IMR-90 (cell line): ENCODE results near the gene NTN4. TPM values are rescaled to one million over a fixed set of nuclear protein-coding genes. Genes with fewer than 3 reads are reported as not detected.

Experiments
- ATAC-seq: fragments of 200-7000 bp; cut with Tn5 transposase; 2 replicates; pipeline ENCODE4 v1.9.1; 2020; ENCODE audit warnings: low read depth, mild to moderate bottlenecking, moderate library complexity
- BruUV-seq: library from RNA; stranded (reverse); fragments of 400-500 nt; replicated peaks from 2 replicates; lab custom pipeline; 2021; lab: Mats Ljungman, UMichigan
- CTCF ChIA-PET: fragments of 300-600 bp; formaldehyde crosslinking; extraction: SDS; loops from one replicate; lab custom pipeline; 2021; ENCODE audit warnings: antibody characterized with exemption; lab: Yijun Ruan, JAX
- POLR2A ChIA-PET: fragments of 300-600 bp; sonication (Branson Sonifier 250); formaldehyde crosslinking; loops from one replicate; lab custom pipeline; 2022; ENCODE audit warnings: antibody characterized with exemption; ENCODE audit not compliant: unreplicated experiment; lab: Charles Lee
- DNase-seq: peaks from one replicate; pipeline ENCODE4 v3.0.0; 2013
- H2AFZ ChIP-seq: replicated peaks from 2 replicates; pipeline ENCODE3; 2013; ENCODE audit warnings: low read length, mild to moderate bottlenecking; ENCODE audit not compliant: poor library complexity
- H2AK5ac ChIP-seq: 2 replicates; pipeline ENCODE4 v1.6.1; 2013; ENCODE audit warnings: low read depth, low read length, inconsistent platforms
- H2AK9ac ChIP-seq: replicated peaks from 2 replicates; pipeline ENCODE3; 2013; ENCODE audit warnings: mild to moderate bottlenecking, low read depth, low read length, moderate library complexity; ENCODE audit not compliant: poor library complexity
- H2BK120ac ChIP-seq: 2 replicates; pipeline ENCODE4 v1.6.1; 2013; ENCODE audit warnings: low read depth, low read length, inconsistent platforms
- H2BK15ac ChIP-seq: 3 replicates; pipeline ENCODE4 v1.6.1; 2013; ENCODE audit warnings: low read depth, low read length, inconsistent platforms
- H2BK20ac ChIP-seq: 2 replicates; pipeline ENCODE4 v1.6.1; 2013; ENCODE audit warnings: low read depth, mild to moderate bottlenecking, inconsistent platforms, low read length, moderate library complexity
- H2BK5ac ChIP-seq: 2 replicates; pipeline ENCODE4 v1.6.1; 2013; ENCODE audit warnings: mild to moderate bottlenecking, low read depth, low read length, inconsistent platforms; ENCODE audit not compliant: poor library complexity, severe bottlenecking
- H3K14ac ChIP-seq: replicated peaks from 2 replicates; pipeline ENCODE4 v1.6.1; 2013; ENCODE audit warnings: low read depth, low read length, inconsistent platforms
- H3K18ac ChIP-seq: 2 replicates; pipeline ENCODE4 v1.6.1; 2013; ENCODE audit warnings: low read depth, low read length, control low read depth
- H3K23ac ChIP-seq: 2 replicates; pipeline ENCODE4 v1.6.1; 2013; ENCODE audit warnings: low read depth, low read length, inconsistent platforms
- H3K27ac ChIP-seq: 2 replicates; pipeline ENCODE4 v1.5.1; 2013; ENCODE audit warnings: mild to moderate bottlenecking, control low read depth, low read length; ENCODE audit not compliant: insufficient read depth
- H3K27me3 ChIP-seq: 2 replicates; pipeline ENCODE4 v1.6.1; 2013; ENCODE audit warnings: low read length; ENCODE audit not compliant: control insufficient read depth, insufficient read depth
- H3K36me3 ChIP-seq: 2 replicates; pipeline ENCODE4 v1.6.1; 2013; ENCODE audit warnings: low read length, mixed read lengths; ENCODE audit not compliant: control insufficient read depth, insufficient read depth
- H3K4ac ChIP-seq: 2 replicates; pipeline ENCODE4 v1.6.1; 2013; ENCODE audit warnings: low read depth, low read length, inconsistent platforms
- H3K4me1 ChIP-seq: 2 replicates; pipeline ENCODE4 v1.6.1; 2013; ENCODE audit warnings: low read length, mixed read lengths; ENCODE audit not compliant: control insufficient read depth, insufficient read depth
- H3K4me2 ChIP-seq: 2 replicates; pipeline ENCODE4 v1.6.1; 2013; ENCODE audit warnings: low read depth, mild to moderate bottlenecking, control low read depth, low read length, moderate library complexity
- H3K4me3 ChIP-seq: 2 replicates; pipeline ENCODE4 v1.5.1; 2013; ENCODE audit warnings: low read depth, mild to moderate bottlenecking, control low read depth, low read length, moderate library complexity; ENCODE audit not compliant: insufficient read depth
- H3K56ac ChIP-seq: 2 replicates; pipeline ENCODE4 v1.6.1; 2013; ENCODE audit warnings: low read length, inconsistent platforms; ENCODE audit not compliant: insufficient read depth; ENCODE audit errors: extremely low read depth
- H3K79me1 ChIP-seq, 2 experiments: 2 replicates each; pipeline ENCODE4 v1.6.1; 2013; ENCODE audit warnings: low read length in 2 of 2, inconsistent platforms in 1 of 2, low read depth in 1 of 2
- H3K9ac ChIP-seq: 2 replicates; pipeline ENCODE4 v1.6.1; 2013; ENCODE audit warnings: low read depth, low read length, control low read depth
- H3K9me1 ChIP-seq: 2 replicates; pipeline ENCODE4 v1.6.1; 2013; ENCODE audit warnings: low read length, inconsistent platforms; ENCODE audit not compliant: insufficient read depth
- H3K9me3 ChIP-seq: 2 replicates; pipeline ENCODE4 v1.6.1; 2013; ENCODE audit warnings: low read length; ENCODE audit not compliant: control insufficient read depth, insufficient read depth
- H4K20me1 ChIP-seq: 2 replicates; pipeline ENCODE4 v1.6.1; 2013; ENCODE audit warnings: low read length, inconsistent platforms; ENCODE audit not compliant: insufficient read depth
- H4K5ac ChIP-seq: 2 replicates; pipeline ENCODE4 v1.6.1; 2013; ENCODE audit warnings: mild to moderate bottlenecking, low read depth, low read length, control low read depth
- H4K8ac ChIP-seq, 2 experiments: 2 replicates each; pipeline ENCODE4 v1.6.1; 2013; ENCODE audit warnings: low read depth in 2 of 2, low read length in 2 of 2, control low read depth in 1 of 2, inconsistent platforms in 1 of 2
- H4K91ac ChIP-seq: 2 replicates; pipeline ENCODE4 v1.6.1; 2013; ENCODE audit warnings: low read depth, low read length, inconsistent platforms; ENCODE audit not compliant: insufficient read depth
- CEBPB ChIP-seq: IDR thresholded peaks from 2 replicates; pipeline ENCODE4 v1.6.1; 2012; ENCODE audit warnings: low read depth, low read length, improper control_type of control experiment
- RFX5 ChIP-seq: IDR thresholded peaks from 2 replicates; pipeline ENCODE4 v1.8.0; 2012; ENCODE audit warnings: low read depth, mild to moderate bottlenecking, low read length, moderate library complexity
- WGBS, 2 experiments: methylation state at CpG; one replicate each; pipeline versions ENCODE4 v1.1.5 to v1.1.7; 2013; ENCODE audit warnings: missing lambda C conversion rate in 2 of 2; ENCODE audit not compliant: insufficient read length in 1 of 2; ENCODE audit errors: extremely low coverage in 2 of 2; 5-methylcytosine and 5-hydroxymethylcytosine counted together
- dilution Hi-C: fragments of 300-500 bp; cut with HindIII; formaldehyde crosslinking; loops from one replicate; pipeline ENCODE4 v1.14.3; 2018; ENCODE audit warnings: low sequenced_read_pairs; ENCODE audit not compliant: unreplicated experiment
- in situ Hi-C: fragments of 300-500 bp; cut with MboI; formaldehyde crosslinking; loops from 3 replicates; pipeline ENCODE4 v1.14.3; 2019; ENCODE audit warnings: low sequenced_read_pairs, inconsistent platforms, mixed read lengths
- intact Hi-C: fragments of 100-400 bp; cut with micrococcal nuclease; formaldehyde crosslinking; loops from 2 replicates; pipeline ENCODE4 v1.10.0; 2022
- polyA plus RNA-seq, 3 experiments: library from polyadenylated mRNA; depleted of rRNA; stranded (reverse); fragments of >200 nt; gene quantifications; 2 replicates each; pipeline ENCODE4 v1.2.3, GENCODE V29; 2012; ENCODE audit warnings: low replicate concordance in 1 of 3
- total RNA-seq: library from RNA; depleted of rRNA; stranded (reverse); fragments of >200 nt; gene quantifications from 2 replicates; pipeline ENCODE4 v1.2.3, GENCODE V29; 2012

NTN4 gene
- total and polyA plus RNA-seq, 2 of the 4 experiments (the other 2 are of a cell fraction), result 54.6 to 56.6 TPM

- Histone ChIP-seq H3K18ac (peak overlapping the region; percentile 62), H3K9me3 (no peaks in the 10 kb centered on the region), H2BK20ac (peak overlapping the region; percentile 86), H3K27ac (peak overlapping the region; percentile 51; the same call in 1 of the 2 replicates), H2BK120ac (peak overlapping the region; percentile 89), H3K36me3 (peaks cover 4% of the 10 kb centered on the region), H2BK5ac (peak overlapping the region; percentile 4), H2BK15ac (peak overlapping the region; percentile 11; the same call in 2 of the 3 replicates), H4K20me1 (no peaks in the 10 kb centered on the region; the same call in 1 of the 2 replicates), H2AK5ac (peak overlapping the region; percentile 65; the same call in 1 of the 2 replicates), H4K8ac (peak overlapping the region; percentile 10 to 81; a peak in 1 of 4 replicates), H3K79me1 (peaks cover 14 to 29% of the 10 kb centered on the region in 2 experiments; a peak in 3 of 4 replicates), H3K4me2 (peak overlapping the region; percentile 91), H4K5ac (peak overlapping the region; percentile 78), H2AK9ac (peak overlapping the region; percentile 6), H3K9ac (peak overlapping the region; percentile 71), H3K14ac (peak overlapping the region; percentile 61), H2AFZ (peak overlapping the region; percentile 92), H3K56ac (peak overlapping the region; percentile 72; the same call in 1 of the 2 replicates), H4K91ac (peak overlapping the region; percentile 64; the same call in 1 of the 2 replicates), H3K4ac (peak overlapping the region; percentile 92), H3K4me3 (peak overlapping the region; percentile 66), H3K9me1 (peaks cover 15% of the 10 kb centered on the region), H3K23ac (peak overlapping the region; percentile 94), H3K4me1 (peaks cover 12% of the 10 kb centered on the region), H3K27me3 (peaks cover 10% of the 10 kb centered on the region)
- DNase-seq (peak; percentile 22), ATAC-seq (peak; percentile 22)
- POLR2A ChIA-PET, result no interaction called here
- dilution Hi-C loops (no loop called here), intact Hi-C loops (no loop called here), in situ Hi-C loops (no loop called here)
- TF ChIP-seq CEBPB (peak; percentile 23; the same call in 1 of the 2 replicates), RFX5 (no peak)
- no TSS peak for BruUV-seq
- CTCF ChIA-PET, result no interaction called here
- WGBS, 2 experiments, result 6% methylated on average over 8 of the region's 49 CpGs; no CpG with 5 or more reads in 1 of the 2 experiments
Observed at GRCh38 chr12:95790917-95791849, 619 bp upstream of the NTN4 start.
